HepG2 (cell line): Measurements from ENCODE around the gene SULT1E1. TPM values are rescaled to one million over a fixed set of nuclear protein-coding genes. Genes with fewer than 3 reads are reported as not detected.

Source experiments
- ATM ChIP-seq: fragments of 450-650 bp; IDR thresholded peaks from 2 replicates; pipeline ENCODE4 v1.7.1; 2017; ENCODE audit warnings: mild to moderate bottlenecking, borderline replicate concordance
- EEA1 ChIP-seq: sonication (generic); formaldehyde crosslinking; IDR thresholded peaks from 2 replicates; pipeline ENCODE4 v1.5.1; 2020; ENCODE audit warnings: mild to moderate bottlenecking, missing genetic modification reagents, borderline replicate concordance
- FOXO4 ChIP-seq: sonication (generic); formaldehyde crosslinking; conservative IDR thresholded peaks from 2 replicates; pipeline ENCODE4 v1.8.1; 2023; ENCODE audit warnings: missing genetic modification reagents
- NR2F1 ChIP-seq, 2 experiments: fragments of 450-650 bp in 1 of 2; formaldehyde crosslinking in 1 of 2; IDR thresholded peaks; 2 replicates each; pipeline versions ENCODE4 v1.5.0 to v1.6.1; 2016 to 2020; ENCODE audit warnings: mild to moderate bottlenecking in 1 of 2, missing compliant biosample characterization in 1 of 2, missing genetic modification reagents in 1 of 2, moderate library complexity in 1 of 2
- PCBP2 ChIP-seq: fragments of 200-400 bp; formaldehyde crosslinking; optimal IDR thresholded peaks from 2 replicates; pipeline ENCODE3; 2018; ENCODE audit warnings: low read length, low read depth; ENCODE audit not compliant: poor library complexity, severe bottlenecking
- TEAD3 ChIP-seq: optimal IDR thresholded peaks from 2 replicates; pipeline ENCODE3; 2016; ENCODE audit warnings: borderline replicate concordance
- ZBTB21 ChIP-seq: sonication (generic); formaldehyde crosslinking; IDR thresholded peaks from 2 replicates; pipeline ENCODE4 v1.4.0; 2020; ENCODE audit warnings: missing genetic modification reagents
- ZNF224 ChIP-seq: sonication (generic); formaldehyde crosslinking; IDR thresholded peaks from 2 replicates; pipeline ENCODE4 v1.5.0; 2020; ENCODE audit warnings: mild to moderate bottlenecking, missing genetic modification reagents
- ZNF362 ChIP-seq: sonication (generic); formaldehyde crosslinking; IDR thresholded peaks from 2 replicates; pipeline ENCODE4 v1.4.0; 2020; ENCODE audit warnings: missing genetic modification reagents, mild to moderate bottlenecking, borderline replicate concordance
- ZNF644 ChIP-seq: IDR thresholded peaks from 2 replicates; pipeline ENCODE4 v1.6.1; 2016; ENCODE audit warnings: low read depth
- ZNF75D ChIP-seq: sonication (generic); formaldehyde crosslinking; IDR thresholded peaks from 2 replicates; pipeline ENCODE4 v1.8.1; 2023; ENCODE audit warnings: missing genetic modification reagents, mild to moderate bottlenecking, borderline replicate concordance
- ZNF792 ChIP-seq: IDR thresholded peaks from 2 replicates; pipeline ENCODE4 v1.6.1; 2016
- polyA plus RNA-seq, 8 experiments: library from polyadenylated mRNA; depleted of rRNA in 3 of 8; stranded (reverse) in 7 of 8; unstranded in 1 of 8; fragments of >200 nt; fragmentation: Illumina TruSeq in 4 of 8; extraction: Trizol in 4 of 8; gene quantifications; 2 replicates each; pipeline versions ENCODE4 v1.2.1 to v1.2.3, GENCODE V29; 2011 to 2016; ENCODE audit warnings: low read depth in 4 of 8, missing spikeins in 1 of 8, mixed read lengths in 1 of 8; ENCODE audit not compliant: insufficient read depth in 1 of 8
- total RNA-seq, 5 experiments: library from RNA; depleted of rRNA; stranded (reverse); fragments of >200 nt; fragmentation: Illumina TruSeq; extraction: Trizol; gene quantifications; 2 replicates each; pipeline ENCODE4 v1.2.3, GENCODE V29; 2016; ENCODE audit warnings: low read depth in 1 of 5
- TF ChIP-seq, protein P1 (sequence below): sonication (generic); formaldehyde crosslinking; IDR thresholded peaks from 2 replicates; pipeline ENCODE4 v1.5.0; 2020; ENCODE audit warnings: mild to moderate bottlenecking, missing genetic modification reagents
- TF ChIP-seq, protein P2 (sequence below): sonication (generic); formaldehyde crosslinking; IDR thresholded peaks from 2 replicates; pipeline ENCODE4 v1.4.0; 2020; ENCODE audit warnings: mild to moderate bottlenecking, missing genetic modification reagents
- TF ChIP-seq, protein P3 (sequence below): IDR thresholded peaks from 2 replicates; pipeline ENCODE4 v1.6.1; 2012; ENCODE audit warnings: low read length, improper control_type of control experiment
- TF ChIP-seq, protein P4 (sequence below): sonication (generic); formaldehyde crosslinking; IDR thresholded peaks from 2 replicates; pipeline ENCODE4 v1.4.0; 2020; ENCODE audit warnings: missing genetic modification reagents

SULT1E1 gene
- total and polyA plus RNA-seq, 2 of the 13 experiments (the other 11 are each of a cell fraction or from before 2014, with no cell fraction given), result 1.7 to 3.9 TPM

DNA sequence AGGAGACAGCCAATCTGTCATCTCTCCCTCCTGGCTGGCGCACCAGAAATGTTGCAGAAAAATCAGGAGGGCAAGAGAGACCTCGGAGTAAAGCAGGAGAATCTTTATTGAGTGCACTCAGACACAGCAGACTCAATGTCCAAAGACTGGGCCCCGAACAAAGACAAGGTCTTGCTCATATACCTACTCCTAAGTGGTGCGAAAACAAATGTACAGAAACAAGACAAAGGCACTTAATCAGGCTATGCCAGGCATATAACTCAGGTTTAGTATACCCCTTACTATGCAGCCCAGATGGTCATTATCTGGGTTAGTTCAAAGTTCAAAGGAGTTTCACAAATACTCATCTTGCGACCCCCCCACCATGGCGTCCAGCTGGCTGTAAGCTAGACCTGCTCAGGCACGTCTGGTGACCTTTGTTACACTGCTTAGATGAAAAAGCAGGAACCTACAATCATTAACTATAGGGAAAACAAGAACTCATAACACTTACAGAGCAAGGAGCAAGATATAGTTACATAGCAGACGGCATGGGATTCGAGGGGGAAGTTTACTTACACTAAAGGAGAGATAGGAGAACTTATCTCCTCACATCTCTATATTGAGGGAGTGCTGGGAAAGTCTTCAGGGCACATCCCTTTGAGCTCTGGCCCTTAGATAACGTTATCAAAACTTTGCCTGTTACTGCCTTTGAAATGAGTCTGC is 27.5 kb downstream of the SULT1E1 start (continued):
- TF ChIP-seq, protein P1, sequence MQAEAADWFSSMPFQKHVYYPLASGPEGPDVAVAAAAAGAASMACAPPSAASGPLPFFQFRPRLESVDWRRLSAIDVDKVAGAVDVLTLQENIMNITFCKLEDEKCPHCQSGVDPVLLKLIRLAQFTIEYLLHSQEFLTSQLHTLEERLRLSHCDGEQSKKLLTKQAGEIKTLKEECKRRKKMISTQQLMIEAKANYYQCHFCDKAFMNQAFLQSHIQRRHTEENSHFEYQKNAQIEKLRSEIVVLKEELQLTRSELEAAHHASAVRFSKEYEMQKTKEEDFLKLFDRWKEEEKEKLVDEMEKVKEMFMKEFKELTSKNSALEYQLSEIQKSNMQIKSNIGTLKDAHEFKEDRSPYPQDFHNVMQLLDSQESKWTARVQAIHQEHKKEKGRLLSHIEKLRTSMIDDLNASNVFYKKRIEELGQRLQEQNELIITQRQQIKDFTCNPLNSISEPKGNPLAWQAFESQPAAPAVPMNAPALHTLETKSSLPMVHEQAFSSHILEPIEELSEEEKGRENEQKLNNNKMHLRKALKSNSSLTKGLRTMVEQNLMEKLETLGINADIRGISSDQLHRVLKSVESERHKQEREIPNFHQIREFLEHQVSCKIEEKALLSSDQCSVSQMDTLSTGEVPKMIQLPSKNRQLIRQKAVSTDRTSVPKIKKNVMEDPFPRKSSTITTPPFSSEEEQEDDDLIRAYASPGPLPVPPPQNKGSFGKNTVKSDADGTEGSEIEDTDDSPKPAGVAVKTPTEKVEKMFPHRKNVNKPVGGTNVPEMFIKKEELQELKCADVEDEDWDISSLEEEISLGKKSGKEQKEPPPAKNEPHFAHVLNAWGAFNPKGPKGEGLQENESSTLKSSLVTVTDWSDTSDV (CRISPR knock-in tag), result no peak
- TF ChIP-seq ATM, result no peak; the same call in 1 of the 2 replicates
- no peak for TF ChIP-seq EEA1 (CRISPR knock-in tag)
- TF ChIP-seq, protein P2, sequence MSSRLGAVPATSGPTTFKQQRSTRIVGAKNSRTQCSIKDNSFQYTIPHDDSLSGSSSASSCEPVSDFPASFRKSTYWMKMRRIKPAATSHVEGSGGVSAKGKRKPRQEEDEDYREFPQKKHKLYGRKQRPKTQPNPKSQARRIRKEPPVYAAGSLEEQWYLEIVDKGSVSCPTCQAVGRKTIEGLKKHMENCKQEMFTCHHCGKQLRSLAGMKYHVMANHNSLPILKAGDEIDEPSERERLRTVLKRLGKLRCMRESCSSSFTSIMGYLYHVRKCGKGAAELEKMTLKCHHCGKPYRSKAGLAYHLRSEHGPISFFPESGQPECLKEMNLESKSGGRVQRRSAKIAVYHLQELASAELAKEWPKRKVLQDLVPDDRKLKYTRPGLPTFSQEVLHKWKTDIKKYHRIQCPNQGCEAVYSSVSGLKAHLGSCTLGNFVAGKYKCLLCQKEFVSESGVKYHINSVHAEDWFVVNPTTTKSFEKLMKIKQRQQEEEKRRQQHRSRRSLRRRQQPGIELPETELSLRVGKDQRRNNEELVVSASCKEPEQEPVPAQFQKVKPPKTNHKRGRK (CRISPR knock-in tag), result no peak
- TF ChIP-seq ZNF224 (CRISPR knock-in tag), result no peak
- no peak for TF ChIP-seq ZBTB21 (CRISPR knock-in tag)
- peak; percentile 79 for TF ChIP-seq ZNF362 (CRISPR knock-in tag)
- peak; percentile 75 to 78; a peak in 3 of 4 replicates for TF ChIP-seq NR2F1 (CRISPR knock-in tag; IDR thresholded peaks at IDR 0.05)
- TF ChIP-seq FOXO4 (CRISPR knock-in tag), result no peak
- TF ChIP-seq ZNF644, result peak; percentile 71; the same call in 1 of the 2 replicates
- TF ChIP-seq TEAD3, result peak; percentile 85
- TF ChIP-seq, protein P3, sequence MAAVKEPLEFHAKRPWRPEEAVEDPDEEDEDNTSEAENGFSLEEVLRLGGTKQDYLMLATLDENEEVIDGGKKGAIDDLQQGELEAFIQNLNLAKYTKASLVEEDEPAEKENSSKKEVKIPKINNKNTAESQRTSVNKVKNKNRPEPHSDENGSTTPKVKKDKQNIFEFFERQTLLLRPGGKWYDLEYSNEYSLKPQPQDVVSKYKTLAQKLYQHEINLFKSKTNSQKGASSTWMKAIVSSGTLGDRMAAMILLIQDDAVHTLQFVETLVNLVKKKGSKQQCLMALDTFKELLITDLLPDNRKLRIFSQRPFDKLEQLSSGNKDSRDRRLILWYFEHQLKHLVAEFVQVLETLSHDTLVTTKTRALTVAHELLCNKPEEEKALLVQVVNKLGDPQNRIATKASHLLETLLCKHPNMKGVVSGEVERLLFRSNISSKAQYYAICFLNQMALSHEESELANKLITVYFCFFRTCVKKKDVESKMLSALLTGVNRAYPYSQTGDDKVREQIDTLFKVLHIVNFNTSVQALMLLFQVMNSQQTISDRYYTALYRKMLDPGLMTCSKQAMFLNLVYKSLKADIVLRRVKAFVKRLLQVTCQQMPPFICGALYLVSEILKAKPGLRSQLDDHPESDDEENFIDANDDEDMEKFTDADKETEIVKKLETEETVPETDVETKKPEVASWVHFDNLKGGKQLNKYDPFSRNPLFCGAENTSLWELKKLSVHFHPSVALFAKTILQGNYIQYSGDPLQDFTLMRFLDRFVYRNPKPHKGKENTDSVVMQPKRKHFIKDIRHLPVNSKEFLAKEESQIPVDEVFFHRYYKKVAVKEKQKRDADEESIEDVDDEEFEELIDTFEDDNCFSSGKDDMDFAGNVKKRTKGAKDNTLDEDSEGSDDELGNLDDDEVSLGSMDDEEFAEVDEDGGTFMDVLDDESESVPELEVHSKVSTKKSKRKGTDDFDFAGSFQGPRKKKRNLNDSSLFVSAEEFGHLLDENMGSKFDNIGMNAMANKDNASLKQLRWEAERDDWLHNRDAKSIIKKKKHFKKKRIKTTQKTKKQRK, result no peak
- peak; percentile 81 for TF ChIP-seq ZNF792 (CRISPR knock-in tag)
- TF ChIP-seq, protein P4, sequence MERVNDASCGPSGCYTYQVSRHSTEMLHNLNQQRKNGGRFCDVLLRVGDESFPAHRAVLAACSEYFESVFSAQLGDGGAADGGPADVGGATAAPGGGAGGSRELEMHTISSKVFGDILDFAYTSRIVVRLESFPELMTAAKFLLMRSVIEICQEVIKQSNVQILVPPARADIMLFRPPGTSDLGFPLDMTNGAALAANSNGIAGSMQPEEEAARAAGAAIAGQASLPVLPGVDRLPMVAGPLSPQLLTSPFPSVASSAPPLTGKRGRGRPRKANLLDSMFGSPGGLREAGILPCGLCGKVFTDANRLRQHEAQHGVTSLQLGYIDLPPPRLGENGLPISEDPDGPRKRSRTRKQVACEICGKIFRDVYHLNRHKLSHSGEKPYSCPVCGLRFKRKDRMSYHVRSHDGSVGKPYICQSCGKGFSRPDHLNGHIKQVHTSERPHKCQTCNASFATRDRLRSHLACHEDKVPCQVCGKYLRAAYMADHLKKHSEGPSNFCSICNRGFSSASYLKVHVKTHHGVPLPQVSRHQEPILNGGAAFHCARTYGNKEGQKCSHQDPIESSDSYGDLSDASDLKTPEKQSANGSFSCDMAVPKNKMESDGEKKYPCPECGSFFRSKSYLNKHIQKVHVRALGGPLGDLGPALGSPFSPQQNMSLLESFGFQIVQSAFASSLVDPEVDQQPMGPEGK (CRISPR knock-in tag), result peak; percentile 99
- TF ChIP-seq PCBP2, result no peak
- TF ChIP-seq ZNF75D (CRISPR knock-in tag), result no peak
